ENCODE results near the gene NFKBIL1. TPM values are rescaled to one million over a fixed set of nuclear protein-coding genes. Genes with fewer than 3 reads are reported as not detected.
"Not testable (repeated sequence)": the region's sequence is repeated elsewhere in the genome, so short reads cannot be mapped to it uniquely, and the experiment has no call there.

NFKBIL1 gene, protein sequence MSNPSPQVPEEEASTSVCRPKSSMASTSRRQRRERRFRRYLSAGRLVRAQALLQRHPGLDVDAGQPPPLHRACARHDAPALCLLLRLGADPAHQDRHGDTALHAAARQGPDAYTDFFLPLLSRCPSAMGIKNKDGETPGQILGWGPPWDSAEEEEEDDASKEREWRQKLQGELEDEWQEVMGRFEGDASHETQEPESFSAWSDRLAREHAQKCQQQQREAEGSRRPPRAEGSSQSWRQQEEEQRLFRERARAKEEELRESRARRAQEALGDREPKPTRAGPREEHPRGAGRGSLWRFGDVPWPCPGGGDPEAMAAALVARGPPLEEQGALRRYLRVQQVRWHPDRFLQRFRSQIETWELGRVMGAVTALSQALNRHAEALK
- total RNA-seq (ENCODE audit: unreplicated experiment) = 13.4 TPM
- long read RNA-seq, transcript NFKBIL1-203 (4 exons, 1,478 nt) = major isoform, 7 of 11 reads
- long read RNA-seq, partial matches to known transcripts = 0 of 11 reads
- long read RNA-seq, other reads (novel, unspliced or antisense) = 1 of 11 reads

DNA sequence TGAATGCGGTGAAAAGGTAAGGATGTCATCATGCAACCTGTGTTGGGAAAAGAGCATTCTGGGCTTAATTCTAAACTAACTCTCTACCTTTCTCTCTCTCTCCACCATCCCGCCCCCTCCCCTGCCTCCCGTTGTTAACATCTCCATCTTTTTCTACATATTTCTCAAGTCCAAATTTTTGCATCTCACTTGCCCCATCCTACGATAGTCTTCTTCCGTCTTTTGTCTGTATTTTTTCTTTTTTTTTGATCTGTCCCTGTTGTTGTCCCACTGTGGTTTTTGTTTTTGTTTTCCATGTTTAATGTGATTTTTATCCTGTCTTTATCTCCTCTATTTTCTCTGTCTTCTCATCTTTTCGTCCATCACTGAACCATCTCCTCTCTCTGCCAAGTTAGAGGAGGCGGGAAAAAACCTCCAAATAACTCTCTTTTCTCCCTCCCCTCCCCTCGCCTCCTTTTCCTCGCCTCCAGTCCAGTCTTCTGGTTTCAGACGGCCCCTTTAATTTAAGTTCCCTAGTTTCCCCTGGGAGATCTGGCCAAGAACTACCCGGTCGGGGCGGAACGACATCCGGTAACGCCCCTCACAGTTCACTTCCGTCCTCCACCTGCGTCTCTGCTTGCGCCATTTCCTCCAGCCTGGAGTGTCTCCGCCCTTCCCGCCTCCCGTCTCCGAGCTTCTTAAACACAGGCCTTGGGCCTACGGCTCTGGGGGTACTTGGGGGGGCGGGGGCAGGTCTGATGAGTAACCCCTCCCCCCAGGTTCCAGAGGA is at the start of gene NFKBIL1:
Gene NFKBIL1 (plus strand): TSS at position 651 of the 769 bp plus-strand sequence. CDS start 87 bp downstream, at position 738.
- DNase-seq (ENCODE audit: low spot score) = peak; percentile 67
- peak within 1 kb of the TSS; percentile 85 for H3K4me3 Mint-ChIP-seq (ENCODE audit: unreplicated experiment)
- H3K36me3 Mint-ChIP-seq (ENCODE audit: low read depth, unreplicated experiment) = no peaks in the 10 kb centered on the region
- peaks cover 2% of the 10 kb centered on the region for H3K27me3 Mint-ChIP-seq (ENCODE audit: unreplicated experiment)
- TF ChIP-seq, protein P1, sequence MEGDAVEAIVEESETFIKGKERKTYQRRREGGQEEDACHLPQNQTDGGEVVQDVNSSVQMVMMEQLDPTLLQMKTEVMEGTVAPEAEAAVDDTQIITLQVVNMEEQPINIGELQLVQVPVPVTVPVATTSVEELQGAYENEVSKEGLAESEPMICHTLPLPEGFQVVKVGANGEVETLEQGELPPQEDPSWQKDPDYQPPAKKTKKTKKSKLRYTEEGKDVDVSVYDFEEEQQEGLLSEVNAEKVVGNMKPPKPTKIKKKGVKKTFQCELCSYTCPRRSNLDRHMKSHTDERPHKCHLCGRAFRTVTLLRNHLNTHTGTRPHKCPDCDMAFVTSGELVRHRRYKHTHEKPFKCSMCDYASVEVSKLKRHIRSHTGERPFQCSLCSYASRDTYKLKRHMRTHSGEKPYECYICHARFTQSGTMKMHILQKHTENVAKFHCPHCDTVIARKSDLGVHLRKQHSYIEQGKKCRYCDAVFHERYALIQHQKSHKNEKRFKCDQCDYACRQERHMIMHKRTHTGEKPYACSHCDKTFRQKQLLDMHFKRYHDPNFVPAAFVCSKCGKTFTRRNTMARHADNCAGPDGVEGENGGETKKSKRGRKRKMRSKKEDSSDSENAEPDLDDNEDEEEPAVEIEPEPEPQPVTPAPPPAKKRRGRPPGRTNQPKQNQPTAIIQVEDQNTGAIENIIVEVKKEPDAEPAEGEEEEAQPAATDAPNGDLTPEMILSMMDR (IDR thresholded peaks at IDR 0.05; ENCODE audit: unreplicated experiment) = no peak
- H3K4me1 Mint-ChIP-seq (ENCODE audit: unreplicated experiment) = peaks cover 10% of the 10 kb centered on the region
- H3K9me3 Mint-ChIP-seq (ENCODE audit: unreplicated experiment) = no peaks in the 10 kb centered on the region
- H3K27ac Mint-ChIP-seq (ENCODE audit: unreplicated experiment) = peak within 1 kb of the TSS; percentile 87

DNA sequence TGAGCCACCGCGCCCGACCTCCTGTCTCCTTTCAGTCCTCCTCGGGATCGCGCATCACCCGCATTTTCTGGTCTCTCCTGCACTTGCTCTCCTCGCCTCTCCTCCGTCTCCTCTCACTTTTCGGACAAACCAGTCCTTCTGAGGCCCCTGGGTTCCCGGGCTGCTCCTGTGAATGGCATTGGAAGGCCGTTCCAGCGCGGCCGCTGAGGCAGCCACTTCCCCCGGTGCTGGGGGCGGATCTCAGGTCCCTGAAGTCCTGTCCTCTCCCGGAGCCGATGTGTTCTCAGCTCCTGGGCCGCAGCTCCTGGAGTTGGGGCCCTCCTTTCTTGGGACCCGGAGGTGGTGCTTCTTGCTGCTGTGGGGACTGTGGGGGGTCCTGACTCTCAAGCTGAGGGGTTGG is 48.7 kb upstream of the NFKBIL1 start:
- Mint-ChIP-seq H3K9me3 (ENCODE audit: unreplicated experiment) (no peaks in the 10 kb centered on the region), H3K27me3 (ENCODE audit: unreplicated experiment) (peaks cover 11% of the 10 kb centered on the region), H3K4me1 (ENCODE audit: unreplicated experiment) (peaks cover 8% of the 10 kb centered on the region), H3K4me3 (ENCODE audit: unreplicated experiment) (peak overlapping the region; percentile 92), H3K27ac (ENCODE audit: unreplicated experiment) (no peak overlapping the region), H3K36me3 (ENCODE audit: low read depth, unreplicated experiment) (no peaks in the 10 kb centered on the region)
- DNase-seq (ENCODE audit: low spot score) = peak; percentile 22
- TF ChIP-seq, protein P1 (IDR thresholded peaks at IDR 0.05; ENCODE audit: unreplicated experiment) = no peak

DNA sequence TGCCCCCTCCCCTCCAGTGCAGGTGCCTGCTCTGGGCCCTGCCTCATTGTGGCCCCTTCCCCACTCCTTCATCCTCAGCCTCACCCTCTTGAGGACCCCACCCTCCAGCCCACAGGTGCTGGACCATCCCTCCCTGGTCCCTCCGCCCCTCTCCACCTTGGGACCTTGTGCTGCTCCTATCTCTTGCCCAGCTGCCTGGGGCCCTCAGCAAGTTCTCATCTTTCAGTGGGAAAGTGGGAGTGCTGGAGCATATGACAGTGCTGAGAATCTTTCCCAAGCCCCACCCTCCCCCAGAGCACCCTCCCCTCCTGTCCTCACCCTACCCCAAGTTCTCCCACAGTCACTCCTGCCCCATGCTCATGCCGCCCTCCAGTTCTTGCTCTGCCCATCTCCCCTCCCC is 47.8 kb upstream of the NFKBIL1 start:
- DNase-seq (ENCODE audit: low spot score); H3K9me3 Mint-ChIP-seq (ENCODE audit: unreplicated experiment); H3K4me1 Mint-ChIP-seq (ENCODE audit: unreplicated experiment); H3K4me3 Mint-ChIP-seq (ENCODE audit: unreplicated experiment); H3K36me3 Mint-ChIP-seq (ENCODE audit: low read depth, unreplicated experiment); H3K27ac Mint-ChIP-seq (ENCODE audit: unreplicated experiment): not testable (repeated sequence)
- H3K27me3 Mint-ChIP-seq (ENCODE audit: unreplicated experiment) = peaks cover 11% of the 10 kb centered on the region

DNA sequence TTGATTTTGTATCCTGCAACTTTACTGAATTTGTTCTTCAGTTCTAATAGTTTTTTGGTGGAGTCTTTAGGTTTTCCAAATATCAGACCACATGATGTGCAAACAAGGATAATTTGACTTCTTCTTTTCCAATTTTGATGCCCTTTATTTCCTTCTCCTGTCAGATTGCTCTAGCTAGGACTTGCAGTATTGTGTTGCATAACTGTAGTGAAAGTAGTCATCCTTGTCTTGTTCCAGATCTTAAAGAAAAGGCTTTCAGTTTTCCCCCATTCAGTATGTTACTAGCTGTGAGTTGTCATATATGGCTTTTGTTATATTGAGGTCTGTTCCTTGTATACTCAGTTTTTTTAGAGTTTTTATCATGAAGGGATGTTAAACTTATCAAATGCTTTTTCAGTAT is 44.8 kb upstream of the NFKBIL1 start:
- DNase-seq (ENCODE audit: low spot score) = no peak
- H3K36me3 Mint-ChIP-seq (ENCODE audit: low read depth, unreplicated experiment) = no peaks in the 10 kb centered on the region
- H3K27ac Mint-ChIP-seq (ENCODE audit: unreplicated experiment) = no peak overlapping the region
- peaks cover 5% of the 10 kb centered on the region for H3K27me3 Mint-ChIP-seq (ENCODE audit: unreplicated experiment)
- H3K9me3 Mint-ChIP-seq (ENCODE audit: unreplicated experiment) = no peaks in the 10 kb centered on the region
- H3K4me3 Mint-ChIP-seq (ENCODE audit: unreplicated experiment) = no peak overlapping the region
- H3K4me1 Mint-ChIP-seq (ENCODE audit: unreplicated experiment) = peaks cover 11% of the 10 kb centered on the region
- TF ChIP-seq, protein P1 (IDR thresholded peaks at IDR 0.05; ENCODE audit: unreplicated experiment) = no peak

DNA sequence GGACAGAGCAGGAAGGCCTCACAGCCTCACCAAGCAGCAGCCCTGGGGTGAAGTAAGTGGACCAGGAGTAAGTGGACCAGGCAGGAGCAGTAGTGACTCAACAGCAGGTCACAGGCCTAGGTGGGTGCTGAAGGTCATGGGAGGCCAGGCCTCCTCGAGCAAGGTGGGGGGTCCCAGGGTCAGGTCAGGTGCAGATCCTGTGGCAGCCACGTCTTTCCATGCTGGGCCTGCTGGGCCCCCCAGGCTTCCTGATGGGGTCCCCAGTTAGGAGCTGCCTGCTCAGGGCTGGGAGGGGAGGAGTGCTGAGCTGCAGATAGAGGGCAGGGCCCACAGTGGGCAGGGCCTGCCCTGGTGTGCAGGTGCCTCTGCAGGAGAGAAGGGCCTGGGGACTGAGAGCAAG is 38.4 kb upstream of the NFKBIL1 start:
- not testable (repeated sequence) for H3K4me3 Mint-ChIP-seq (ENCODE audit: unreplicated experiment); H3K36me3 Mint-ChIP-seq (ENCODE audit: low read depth, unreplicated experiment); H3K9me3 Mint-ChIP-seq (ENCODE audit: unreplicated experiment); DNase-seq (ENCODE audit: low spot score); H3K27me3 Mint-ChIP-seq (ENCODE audit: unreplicated experiment); H3K27ac Mint-ChIP-seq (ENCODE audit: unreplicated experiment)
- peaks cover 11% of the 10 kb centered on the region for H3K4me1 Mint-ChIP-seq (ENCODE audit: unreplicated experiment)

All from endothelial cell (in vitro differentiated cells).